ENCODE data around the gene TNFRSF18. TPM values are rescaled to one million over a fixed set of nuclear protein-coding genes. Genes with fewer than 3 reads are reported as not detected.

Gene TNFRSF18
- total and polyA plus RNA-seq, 10 of the 15 experiments (the other 5 are each of a cell fraction or from before 2014, with no cell fraction given), result 0.18 to 7.5 (median 1.5) TPM; not detected in 1

GRCh38 chr1:1167841-1168450 lies 38.4 kb downstream of the TNFRSF18 start:
- SMC1A ChIA-PET (ENCODE audit: uncharacterized antibody, unreplicated experiment), result no interaction called here
- Histone ChIP-seq H3K27me3 (replicated peaks in 1 of 2; ENCODE audit: control insufficient read depth in 2 of 2, insufficient read depth in 2 of 2, low read length in 1 of 2) (peaks cover 0 to 3% of the 10 kb centered on the region in 2 experiments; a peak in 3 of 4 replicates), H4K20me1 (ENCODE audit: control insufficient read depth, insufficient read depth) (no peaks in the 10 kb centered on the region), H3K4me2 (ENCODE audit: control insufficient read depth, insufficient read depth) (no peak overlapping the region), H3K9ac (ENCODE audit: control insufficient read depth, insufficient read depth, low read length) (no peak overlapping the region), H2AFZ (ENCODE audit: control insufficient read depth, low read depth, low read length) (no peak overlapping the region), H3K9me3 (replicated peaks; ENCODE audit: control insufficient read depth, insufficient read depth, low read length) (no peaks in the 10 kb centered on the region), H3K79me2 (ENCODE audit: control insufficient read depth, insufficient read depth, low read length) (no peaks in the 10 kb centered on the region), H3K4me3 (no peak overlapping the region), H3K27ac (ENCODE audit: control insufficient read depth, insufficient read depth) (no peak overlapping the region), H3K4me1 (ENCODE audit: control insufficient read depth, insufficient read depth, low read length) (peaks cover 20% of the 10 kb centered on the region), H3K36me3 (ENCODE audit: control insufficient read depth in 2 of 2, insufficient read depth in 2 of 2, low read length in 1 of 2) (no peaks in the 10 kb centered on the region)
- no peak for ATAC-seq
- intact Hi-C loops (cut with micrococcal nuclease; ENCODE audit: unreplicated experiment) (no loop called here), in situ Hi-C loops (cut with MboI) (no loop called here)
- POLR2A ChIA-PET, result no interaction called here
- CTCF ChIA-PET, result interaction anchor here (0.8 kb wide), 1 partner anchor 9 kb away, joined by 3 read pairs; no protein-coding TSS in a partner anchor
- WGBS (ENCODE audit: insufficient coverage, insufficient replicate concordance, low lambda C conversion rate, missing lambda C conversion rate), result 56% methylated on average over 24 of the region's 36 CpGs
- FAIRE-seq, result no peak
- TF ChIP-seq CEBPZ (IDR thresholded peaks at IDR 0.05; ENCODE audit: low read depth, low read length) (no peak), SPI1 (IDR thresholded peaks at IDR 0.05; ENCODE audit: borderline replicate concordance, insufficient read depth, low read depth, low read length) (no peak)
- no TSS peak for BruUV-seq (replicated peaks)
- RAD21 ChIA-PET (ENCODE audit: unreplicated experiment), result no interaction called here
- no peak for DNase-seq (ENCODE audit: low read depth, low spot score)

GRCh38 chr1:1167398-1167821 lies 39.0 kb downstream of the TNFRSF18 start:
- H2AFZ ChIP-seq (ENCODE audit: control insufficient read depth, low read depth, low read length), result no peak overlapping the region
- BruUV-seq (replicated peaks), result no TSS peak
- no peak overlapping the region for H3K4me3 ChIP-seq
- peaks cover 0 to 3% of the 10 kb centered on the region in 2 experiments; a peak in 3 of 4 replicates for H3K27me3 ChIP-seq (replicated peaks in 1 of 2; ENCODE audit: control insufficient read depth in 2 of 2, insufficient read depth in 2 of 2, low read length in 1 of 2)
- ChIA-PET CTCF (no interaction called here), SMC1A (ENCODE audit: uncharacterized antibody, unreplicated experiment) (no interaction called here), RAD21 (ENCODE audit: unreplicated experiment) (no interaction called here), POLR2A (no interaction called here)
- no peak overlapping the region for H3K9ac ChIP-seq (ENCODE audit: control insufficient read depth, insufficient read depth, low read length)
- DNase-seq (ENCODE audit: low read depth, low spot score) (no peak), ATAC-seq (no peak), FAIRE-seq (no peak)
- no peaks in the 10 kb centered on the region for H3K9me3 ChIP-seq (replicated peaks; ENCODE audit: control insufficient read depth, insufficient read depth, low read length)
- H3K4me1 ChIP-seq (ENCODE audit: control insufficient read depth, insufficient read depth, low read length), result peaks cover 20% of the 10 kb centered on the region
- WGBS (ENCODE audit: insufficient coverage, insufficient replicate concordance, low lambda C conversion rate, missing lambda C conversion rate), result 27% methylated on average over 20 of the region's 20 CpGs
- in situ Hi-C loops (cut with MboI), result no loop called here
- H4K20me1 ChIP-seq (ENCODE audit: control insufficient read depth, insufficient read depth), result no peaks in the 10 kb centered on the region
- H3K79me2 ChIP-seq (ENCODE audit: control insufficient read depth, insufficient read depth, low read length), result no peaks in the 10 kb centered on the region
- no peak overlapping the region for H3K4me2 ChIP-seq (ENCODE audit: control insufficient read depth, insufficient read depth)
- H3K27ac ChIP-seq (ENCODE audit: control insufficient read depth, insufficient read depth), result no peak overlapping the region
- H3K36me3 ChIP-seq (ENCODE audit: control insufficient read depth in 2 of 2, insufficient read depth in 2 of 2, low read length in 1 of 2), result no peaks in the 10 kb centered on the region
- intact Hi-C loops (cut with micrococcal nuclease; ENCODE audit: unreplicated experiment), result no loop called here
- TF ChIP-seq FOS (IDR thresholded peaks at IDR 0.05; ENCODE audit: borderline replicate concordance, extremely low read depth, insufficient read length) (no peak), EED (IDR thresholded peaks at IDR 0.05; ENCODE audit: low read depth) (no peak), PAX5 (IDR thresholded peaks at IDR 0.05; ENCODE audit: borderline replicate concordance, low read depth, low read length) (no peak), TARDBP (IDR thresholded peaks at IDR 0.05; ENCODE audit: borderline replicate concordance) (no peak), POLR2AphosphoS2 (IDR thresholded peaks at IDR 0.05; ENCODE audit: low read depth, low read length) (no peak), MTA2 (IDR thresholded peaks at IDR 0.05; ENCODE audit: low read depth) (no peak)
- TF ChIP-seq, protein P1, sequence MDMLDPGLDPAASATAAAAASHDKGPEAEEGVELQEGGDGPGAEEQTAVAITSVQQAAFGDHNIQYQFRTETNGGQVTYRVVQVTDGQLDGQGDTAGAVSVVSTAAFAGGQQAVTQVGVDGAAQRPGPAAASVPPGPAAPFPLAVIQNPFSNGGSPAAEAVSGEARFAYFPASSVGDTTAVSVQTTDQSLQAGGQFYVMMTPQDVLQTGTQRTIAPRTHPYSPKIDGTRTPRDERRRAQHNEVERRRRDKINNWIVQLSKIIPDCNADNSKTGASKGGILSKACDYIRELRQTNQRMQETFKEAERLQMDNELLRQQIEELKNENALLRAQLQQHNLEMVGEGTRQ (IDR thresholded peaks at IDR 0.05; ENCODE audit: borderline replicate concordance, low read depth, low read length), result no peak
- TF ChIP-seq, protein P2, sequence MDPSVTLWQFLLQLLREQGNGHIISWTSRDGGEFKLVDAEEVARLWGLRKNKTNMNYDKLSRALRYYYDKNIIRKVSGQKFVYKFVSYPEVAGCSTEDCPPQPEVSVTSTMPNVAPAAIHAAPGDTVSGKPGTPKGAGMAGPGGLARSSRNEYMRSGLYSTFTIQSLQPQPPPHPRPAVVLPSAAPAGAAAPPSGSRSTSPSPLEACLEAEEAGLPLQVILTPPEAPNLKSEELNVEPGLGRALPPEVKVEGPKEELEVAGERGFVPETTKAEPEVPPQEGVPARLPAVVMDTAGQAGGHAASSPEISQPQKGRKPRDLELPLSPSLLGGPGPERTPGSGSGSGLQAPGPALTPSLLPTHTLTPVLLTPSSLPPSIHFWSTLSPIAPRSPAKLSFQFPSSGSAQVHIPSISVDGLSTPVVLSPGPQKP (IDR thresholded peaks at IDR 0.05; ENCODE audit: low read depth, low read length), result no peak
